PFSK-1 (cell line): Measurements from ENCODE around the gene VWA2.

ENCODE experiments used
- FOXP2 ChIP-seq: optimal IDR thresholded peaks from 2 replicates; pipeline ENCODE3; 2011; ENCODE audit warnings: borderline replicate concordance, control low read depth, inconsistent platforms; ENCODE audit not compliant: insufficient read depth; ENCODE audit errors: extremely low read length, extremely low read depth
- POLR2AphosphoS5 ChIP-seq: IDR thresholded peaks from 2 replicates; pipeline ENCODE4 v1.6.1; 2012; ENCODE audit warnings: low read depth, mild to moderate bottlenecking, control low read depth, low read length, moderate library complexity
- SIN3A ChIP-seq: IDR thresholded peaks from 2 replicates; pipeline ENCODE4 v1.6.1; 2012; ENCODE audit warnings: mild to moderate bottlenecking, low read length, moderate library complexity, borderline replicate concordance; ENCODE audit not compliant: insufficient read depth
- TAF1 ChIP-seq: IDR thresholded peaks from 2 replicates; pipeline ENCODE4 v1.6.1; 2012; ENCODE audit warnings: low read length, control low read depth, borderline replicate concordance; ENCODE audit not compliant: insufficient read depth
- TF ChIP-seq, protein P1 (sequence below), 2 experiments: IDR thresholded peaks; 2 replicates each; pipeline versions ENCODE4 v1.6.1 to v1.8.0; 2011 to 2012; ENCODE audit warnings: low read depth in 2 of 2, low read length in 2 of 2, control low read depth in 1 of 2, inconsistent platforms in 1 of 2, mild to moderate bottlenecking in 1 of 2, moderate library complexity in 1 of 2; ENCODE audit not compliant: insufficient read depth in 1 of 2

Gene VWA2

DNA sequence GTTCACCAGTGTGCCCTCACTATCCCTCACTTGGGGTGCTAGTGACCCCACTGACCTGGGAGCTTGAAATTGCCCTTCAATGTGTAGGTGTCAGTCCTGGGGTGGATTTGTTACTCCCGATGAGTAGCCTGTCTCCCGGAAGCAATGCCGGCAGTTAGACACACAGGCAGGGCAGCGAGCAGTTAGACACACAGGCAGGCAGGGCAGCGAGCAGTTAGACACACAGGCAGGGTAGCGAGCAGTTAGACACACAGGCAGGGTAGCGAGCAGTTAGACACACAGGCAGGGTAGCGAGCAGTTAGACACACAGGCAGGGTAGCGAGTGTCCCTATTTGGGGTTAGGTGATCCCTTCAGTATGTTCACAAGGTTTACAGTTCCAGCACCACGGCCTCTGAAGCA, 44.0 kb downstream of the VWA2 start:
- TF ChIP-seq POLR2AphosphoS5 (no peak), SIN3A (no peak), FOXP2 (no peak), TAF1 (no peak)
- TF ChIP-seq, protein P1, sequence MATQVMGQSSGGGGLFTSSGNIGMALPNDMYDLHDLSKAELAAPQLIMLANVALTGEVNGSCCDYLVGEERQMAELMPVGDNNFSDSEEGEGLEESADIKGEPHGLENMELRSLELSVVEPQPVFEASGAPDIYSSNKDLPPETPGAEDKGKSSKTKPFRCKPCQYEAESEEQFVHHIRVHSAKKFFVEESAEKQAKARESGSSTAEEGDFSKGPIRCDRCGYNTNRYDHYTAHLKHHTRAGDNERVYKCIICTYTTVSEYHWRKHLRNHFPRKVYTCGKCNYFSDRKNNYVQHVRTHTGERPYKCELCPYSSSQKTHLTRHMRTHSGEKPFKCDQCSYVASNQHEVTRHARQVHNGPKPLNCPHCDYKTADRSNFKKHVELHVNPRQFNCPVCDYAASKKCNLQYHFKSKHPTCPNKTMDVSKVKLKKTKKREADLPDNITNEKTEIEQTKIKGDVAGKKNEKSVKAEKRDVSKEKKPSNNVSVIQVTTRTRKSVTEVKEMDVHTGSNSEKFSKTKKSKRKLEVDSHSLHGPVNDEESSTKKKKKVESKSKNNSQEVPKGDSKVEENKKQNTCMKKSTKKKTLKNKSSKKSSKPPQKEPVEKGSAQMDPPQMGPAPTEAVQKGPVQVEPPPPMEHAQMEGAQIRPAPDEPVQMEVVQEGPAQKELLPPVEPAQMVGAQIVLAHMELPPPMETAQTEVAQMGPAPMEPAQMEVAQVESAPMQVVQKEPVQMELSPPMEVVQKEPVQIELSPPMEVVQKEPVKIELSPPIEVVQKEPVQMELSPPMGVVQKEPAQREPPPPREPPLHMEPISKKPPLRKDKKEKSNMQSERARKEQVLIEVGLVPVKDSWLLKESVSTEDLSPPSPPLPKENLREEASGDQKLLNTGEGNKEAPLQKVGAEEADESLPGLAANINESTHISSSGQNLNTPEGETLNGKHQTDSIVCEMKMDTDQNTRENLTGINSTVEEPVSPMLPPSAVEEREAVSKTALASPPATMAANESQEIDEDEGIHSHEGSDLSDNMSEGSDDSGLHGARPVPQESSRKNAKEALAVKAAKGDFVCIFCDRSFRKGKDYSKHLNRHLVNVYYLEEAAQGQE (IDR thresholded peaks at IDR 0.05; ENCODE audit: insufficient read depth in 1 of 2, low read depth in 2 of 2, low read length in 2 of 2), result no peak

- TF ChIP-seq FOXP2 (no peak), TAF1 (no peak), SIN3A (no peak), POLR2AphosphoS5 (no peak)
- TF ChIP-seq, protein P1 (IDR thresholded peaks at IDR 0.05; ENCODE audit: insufficient read depth in 1 of 2, low read depth in 2 of 2, low read length in 2 of 2), result no peak
These were observed 44.6 kb downstream of the VWA2 start for GRCh38 chr10:114283535-114284234.

GRCh38 chr10:114284346-114285071, 45.5 kb downstream of the VWA2 start:
- TF ChIP-seq FOXP2 (no peak), SIN3A (no peak), POLR2AphosphoS5 (no peak), TAF1 (no peak)
- TF ChIP-seq, protein P1 (IDR thresholded peaks at IDR 0.05; ENCODE audit: insufficient read depth in 1 of 2, low read depth in 2 of 2, low read length in 2 of 2), result no peak

- TF ChIP-seq TAF1 (no peak), FOXP2 (no peak), SIN3A (no peak), POLR2AphosphoS5 (no peak)
- TF ChIP-seq, protein P1 (IDR thresholded peaks at IDR 0.05; ENCODE audit: insufficient read depth in 1 of 2, low read depth in 2 of 2, low read length in 2 of 2), result no peak
These were observed 46.9 kb downstream of the VWA2 start for GRCh38 chr10:114285961-114286441.
